ENCODE results near the gene DNMT3L.

Gene DNMT3L

DNA sequence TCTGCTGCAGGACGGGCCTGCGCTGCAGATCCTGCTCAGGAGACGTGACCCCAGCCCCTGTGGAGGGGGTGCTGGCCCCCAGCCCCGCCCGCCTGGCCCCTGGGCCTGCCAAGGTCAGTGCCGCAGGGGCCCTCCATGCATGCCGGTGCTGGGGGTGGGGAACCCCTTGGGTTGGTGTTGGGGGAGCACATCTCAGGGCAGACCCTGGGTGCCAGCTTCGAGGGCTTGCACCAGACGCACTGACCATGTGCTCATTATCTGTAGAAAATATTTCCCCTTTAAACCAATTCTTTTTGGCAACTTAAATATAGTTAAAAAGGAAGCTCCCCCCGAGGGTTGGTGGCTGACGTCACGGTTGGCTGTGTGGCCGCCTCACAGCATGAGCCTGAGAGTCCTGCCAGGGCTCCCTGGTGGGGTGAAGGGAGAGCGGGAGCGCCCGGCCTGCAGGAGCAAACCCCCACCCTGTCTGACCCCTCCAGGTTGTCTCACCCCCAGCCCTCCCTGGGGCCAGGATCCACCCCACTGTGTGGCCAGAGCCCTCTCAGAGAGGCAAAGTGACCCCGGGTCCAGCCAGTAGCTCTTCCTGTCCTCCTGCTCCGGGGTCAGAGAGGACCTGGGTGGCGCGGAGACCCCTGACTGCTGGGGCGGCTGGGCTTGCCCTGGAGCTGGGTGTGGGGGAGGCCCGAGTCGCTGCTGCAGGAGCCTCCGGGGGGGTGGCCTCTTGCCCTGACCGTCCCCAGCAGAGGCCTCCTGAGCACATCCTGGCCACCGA is 32.9 kb upstream of the DNMT3L start:
- Histone ChIP-seq H3K9ac (ENCODE audit: low read length) (no peak overlapping the region), H3K9me3 (ENCODE audit: control insufficient read depth, insufficient read depth, low read depth, low read length) (no peaks in the 10 kb centered on the region), H3K27ac (ENCODE audit: low read depth, low read length) (no peak overlapping the region), H3K4me1 (ENCODE audit: control insufficient read depth, insufficient read depth, low read length) (peaks cover 10% of the 10 kb centered on the region), H3K36me3 (ENCODE audit: control insufficient read depth, insufficient read depth, low read length) (no peaks in the 10 kb centered on the region), H3K4me3 (ENCODE audit: low read depth, low read length) (no peak overlapping the region), H3K27me3 (ENCODE audit: control insufficient read depth, insufficient read depth, low read length) (no peaks in the 10 kb centered on the region; the same call in 1 of the 2 replicates)

GRCh38 chr21:44293551-44294231 is 32.0 kb upstream of the DNMT3L start:
- H3K4me3 ChIP-seq (ENCODE audit: low read depth, low read length) = no peak overlapping the region
- H3K9me3 ChIP-seq (ENCODE audit: control insufficient read depth, insufficient read depth, low read depth, low read length) = no peaks in the 10 kb centered on the region
- no peak overlapping the region for H3K9ac ChIP-seq (ENCODE audit: low read length)
- no peaks in the 10 kb centered on the region for H3K36me3 ChIP-seq (ENCODE audit: control insufficient read depth, insufficient read depth, low read length)
- H3K27me3 ChIP-seq (ENCODE audit: control insufficient read depth, insufficient read depth, low read length) = no peaks in the 10 kb centered on the region; the same call in 1 of the 2 replicates
- no peak overlapping the region for H3K27ac ChIP-seq (ENCODE audit: low read depth, low read length)
- H3K4me1 ChIP-seq (ENCODE audit: control insufficient read depth, insufficient read depth, low read length) = peaks cover 5% of the 10 kb centered on the region; the same call in 1 of the 2 replicates

GRCh38 chr21:44292812-44293195 is 31.1 kb upstream of the DNMT3L start:
- H3K27me3 ChIP-seq (ENCODE audit: control insufficient read depth, insufficient read depth, low read length) = no peaks in the 10 kb centered on the region; the same call in 1 of the 2 replicates
- no peak overlapping the region for H3K27ac ChIP-seq (ENCODE audit: low read depth, low read length)
- H3K4me3 ChIP-seq (ENCODE audit: low read depth, low read length) = no peak overlapping the region
- H3K9me3 ChIP-seq (ENCODE audit: control insufficient read depth, insufficient read depth, low read depth, low read length) = no peaks in the 10 kb centered on the region
- H3K9ac ChIP-seq (ENCODE audit: low read length) = no peak overlapping the region
- peaks cover 5% of the 10 kb centered on the region; the same call in 1 of the 2 replicates for H3K4me1 ChIP-seq (ENCODE audit: control insufficient read depth, insufficient read depth, low read length)
- no peaks in the 10 kb centered on the region for H3K36me3 ChIP-seq (ENCODE audit: control insufficient read depth, insufficient read depth, low read length)

DNA sequence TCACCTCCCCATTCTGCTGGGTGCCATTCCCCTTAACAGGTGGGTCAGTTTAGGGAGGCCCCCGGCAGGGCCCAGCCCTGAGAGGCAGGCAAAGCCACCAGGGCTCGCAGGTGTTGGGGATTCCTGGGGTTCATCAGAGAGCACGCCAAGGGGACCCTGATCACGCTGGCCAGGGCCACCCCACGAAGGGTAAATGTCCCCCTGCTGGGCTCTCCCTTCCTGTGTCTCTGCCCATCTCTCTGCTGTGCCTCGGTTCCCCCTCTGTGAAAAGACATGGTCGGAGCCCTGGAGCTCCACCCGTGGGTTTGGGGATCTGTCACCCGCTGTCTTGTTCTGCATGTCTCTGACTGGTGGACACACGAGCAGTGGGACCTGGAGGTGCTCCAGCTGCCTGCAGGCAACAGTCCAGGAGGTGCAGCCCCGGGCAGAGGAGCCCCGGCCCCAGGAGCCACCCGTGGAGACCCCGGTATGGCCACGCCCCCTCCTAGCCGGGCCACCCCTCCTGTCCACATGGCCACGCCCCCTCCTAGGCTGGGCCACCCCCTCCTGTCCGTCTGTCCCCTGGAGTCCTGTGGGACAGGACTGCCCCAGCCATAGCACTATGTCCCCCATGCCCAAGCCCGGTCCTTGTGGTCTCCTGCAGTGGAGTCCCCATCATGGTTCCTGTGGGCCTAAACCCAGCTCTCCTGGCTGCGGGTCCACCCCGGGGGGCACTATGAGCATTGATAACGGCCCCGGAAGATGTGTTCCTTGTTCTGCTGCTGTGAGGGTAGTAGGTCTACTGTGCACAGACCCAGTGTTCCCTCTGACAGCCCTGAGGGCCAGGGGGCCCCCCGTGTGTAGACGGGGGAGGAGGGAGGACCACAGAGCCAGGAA is 30.5 kb upstream of the DNMT3L start:
- H3K27me3 ChIP-seq (ENCODE audit: control insufficient read depth, insufficient read depth, low read length) = no peaks in the 10 kb centered on the region; the same call in 1 of the 2 replicates

DNA sequence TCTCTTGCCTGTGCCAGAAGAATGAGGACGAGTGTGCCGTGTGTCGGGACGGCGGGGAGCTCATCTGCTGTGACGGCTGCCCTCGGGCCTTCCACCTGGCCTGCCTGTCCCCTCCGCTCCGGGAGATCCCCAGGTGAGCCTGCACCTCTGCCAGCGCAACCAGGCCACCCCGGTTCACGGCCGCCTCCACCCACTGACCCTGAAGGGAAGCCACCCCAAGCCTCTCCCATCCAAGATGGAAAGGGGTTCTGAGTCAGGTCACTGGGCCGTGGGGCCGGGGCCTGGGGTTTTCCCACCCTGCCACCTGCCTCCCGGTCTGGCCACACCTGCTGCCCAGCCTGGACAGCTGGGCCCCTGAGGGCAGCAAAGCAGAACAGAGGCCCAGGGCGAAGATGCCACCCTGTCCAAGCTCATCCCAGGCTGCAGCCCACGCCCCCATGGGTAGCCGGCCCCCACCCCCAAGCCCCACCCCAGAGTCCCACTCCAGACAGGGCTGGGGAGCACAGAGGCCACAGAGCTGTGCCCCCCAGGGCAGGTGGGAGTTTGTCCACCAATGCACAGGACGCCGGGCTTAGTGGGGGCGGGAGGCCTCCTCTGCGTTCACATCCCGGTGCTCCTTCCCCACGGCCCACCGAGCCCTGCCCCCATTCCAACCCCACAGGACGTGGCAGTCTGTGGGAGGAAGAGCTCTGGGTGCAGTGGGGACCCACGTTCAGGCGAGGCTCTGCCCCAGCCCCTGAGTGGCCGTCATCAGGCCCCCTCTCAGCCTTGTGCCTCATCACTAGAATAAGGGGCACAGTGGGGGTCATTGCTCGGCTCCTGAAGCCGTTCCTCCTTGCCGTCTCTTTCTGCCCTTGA is 29.6 kb upstream of the DNMT3L start:
- peaks cover 6% of the 10 kb centered on the region; the same call in 1 of the 2 replicates for H3K27me3 ChIP-seq (ENCODE audit: control insufficient read depth, insufficient read depth, low read length)
- H3K9ac ChIP-seq (ENCODE audit: low read length) = no peak overlapping the region
- H3K9me3 ChIP-seq (ENCODE audit: control insufficient read depth, insufficient read depth, low read depth, low read length) = no peaks in the 10 kb centered on the region
- no peaks in the 10 kb centered on the region for H3K36me3 ChIP-seq (ENCODE audit: control insufficient read depth, insufficient read depth, low read length)
- no peak overlapping the region for H3K4me3 ChIP-seq (ENCODE audit: low read depth, low read length)
- no peak overlapping the region for H3K27ac ChIP-seq (ENCODE audit: low read depth, low read length)
- H3K4me1 ChIP-seq (ENCODE audit: control insufficient read depth, insufficient read depth, low read length) = peaks cover 11% of the 10 kb centered on the region; the same call in 1 of the 2 replicates

More for the DNA sequence above, 30.5 kb upstream of the DNMT3L start:
- Histone ChIP-seq H3K4me3 (ENCODE audit: low read depth, low read length) (no peak overlapping the region), H3K27ac (ENCODE audit: low read depth, low read length) (no peak overlapping the region), H3K36me3 (ENCODE audit: control insufficient read depth, insufficient read depth, low read length) (no peaks in the 10 kb centered on the region), H3K9me3 (ENCODE audit: control insufficient read depth, insufficient read depth, low read depth, low read length) (no peaks in the 10 kb centered on the region), H3K9ac (ENCODE audit: low read length) (no peak overlapping the region), H3K4me1 (ENCODE audit: control insufficient read depth, insufficient read depth, low read length) (peaks cover 5% of the 10 kb centered on the region; the same call in 1 of the 2 replicates)

- Histone ChIP-seq H3K36me3 (ENCODE audit: control insufficient read depth, insufficient read depth, low read length) (no peaks in the 10 kb centered on the region), H3K27ac (ENCODE audit: low read depth, low read length) (no peak overlapping the region), H3K9me3 (ENCODE audit: control insufficient read depth, insufficient read depth, low read depth, low read length) (no peaks in the 10 kb centered on the region), H3K4me3 (ENCODE audit: low read depth, low read length) (no peak overlapping the region), H3K9ac (ENCODE audit: low read length) (no peak overlapping the region), H3K4me1 (ENCODE audit: control insufficient read depth, insufficient read depth, low read length) (peaks cover 14% of the 10 kb centered on the region), H3K27me3 (ENCODE audit: control insufficient read depth, insufficient read depth, low read length) (peaks cover 12% of the 10 kb centered on the region)
Measured at GRCh38 chr21:44290327-44291077, 28.8 kb upstream of the DNMT3L start.

DNA sequence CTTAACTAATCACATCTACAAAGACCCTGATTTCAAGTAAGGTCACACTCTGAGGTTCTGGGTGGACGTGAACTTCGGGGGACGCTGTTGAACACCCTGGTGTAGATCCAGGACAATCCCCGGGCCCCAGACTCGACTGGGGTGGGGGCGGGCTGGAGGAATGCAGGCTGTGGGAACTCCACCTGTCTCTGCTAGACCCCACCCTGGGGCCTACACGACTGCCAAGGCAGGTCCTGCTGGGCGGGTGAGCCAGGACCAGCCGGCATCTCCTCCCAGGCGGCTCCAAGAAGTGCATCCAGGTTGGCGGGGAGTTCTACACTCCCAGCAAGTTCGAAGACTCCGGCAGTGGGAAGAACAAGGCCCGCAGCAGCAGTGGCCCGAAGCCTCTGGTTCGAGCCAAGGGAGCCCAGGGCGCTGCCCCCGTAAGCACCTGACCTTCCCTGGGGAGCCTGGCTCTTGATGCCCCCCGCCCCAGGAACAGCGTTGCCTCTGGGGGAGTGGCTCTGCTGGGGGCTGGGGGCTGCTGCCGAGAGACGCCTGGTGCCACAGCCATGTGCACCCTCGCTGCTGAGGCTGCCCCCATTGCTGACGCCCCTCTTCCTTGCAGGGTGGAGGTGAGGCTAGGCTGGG is 27.8 kb upstream of the DNMT3L start:
- peaks cover 22% of the 10 kb centered on the region for H3K27me3 ChIP-seq (ENCODE audit: control insufficient read depth, insufficient read depth, low read length)
- H3K9me3 ChIP-seq (ENCODE audit: control insufficient read depth, insufficient read depth, low read depth, low read length) = no peaks in the 10 kb centered on the region
- no peak overlapping the region for H3K27ac ChIP-seq (ENCODE audit: low read depth, low read length)
- H3K4me3 ChIP-seq (ENCODE audit: low read depth, low read length) = no peak overlapping the region
- peaks cover 19% of the 10 kb centered on the region for H3K4me1 ChIP-seq (ENCODE audit: control insufficient read depth, insufficient read depth, low read length)
- no peaks in the 10 kb centered on the region for H3K36me3 ChIP-seq (ENCODE audit: control insufficient read depth, insufficient read depth, low read length)
- no peak overlapping the region for H3K9ac ChIP-seq (ENCODE audit: low read length)

GRCh38 chr21:44288251-44289110 is 26.8 kb upstream of the DNMT3L start:
- Histone ChIP-seq H3K4me1 (ENCODE audit: control insufficient read depth, insufficient read depth, low read length) (peaks cover 29% of the 10 kb centered on the region), H3K4me3 (ENCODE audit: low read depth, low read length) (no peak overlapping the region), H3K27me3 (ENCODE audit: control insufficient read depth, insufficient read depth, low read length) (peaks cover 26% of the 10 kb centered on the region), H3K27ac (ENCODE audit: low read depth, low read length) (no peak overlapping the region), H3K9ac (ENCODE audit: low read length) (no peak overlapping the region), H3K9me3 (ENCODE audit: control insufficient read depth, insufficient read depth, low read depth, low read length) (no peaks in the 10 kb centered on the region), H3K36me3 (ENCODE audit: control insufficient read depth, insufficient read depth, low read length) (no peaks in the 10 kb centered on the region)

All from HUES6 (cell line).